ENCODE data around the gene CC2D1A.

Gene CC2D1A

DNA sequence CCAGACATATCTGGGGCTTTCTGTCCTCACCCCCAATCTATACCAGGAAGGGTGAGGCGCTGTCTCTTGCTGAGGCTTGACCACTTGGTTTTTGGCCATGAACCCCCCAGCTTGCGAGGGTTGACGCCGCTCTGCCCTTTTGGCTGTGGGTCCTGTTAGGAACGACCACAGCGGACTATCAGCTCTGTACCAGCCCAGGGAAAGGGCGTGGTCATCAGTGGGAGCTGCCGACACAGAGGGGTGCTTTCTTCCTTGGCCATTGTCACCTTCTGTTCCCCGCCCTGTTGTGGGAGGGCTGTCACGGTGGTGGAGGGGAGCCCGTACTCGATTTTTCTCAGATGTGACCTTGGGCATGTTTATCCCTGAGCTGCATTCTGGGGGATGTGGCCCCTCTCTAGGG, 52.0 kb downstream of the CC2D1A start:
- TF ChIP-seq, protein P1, sequence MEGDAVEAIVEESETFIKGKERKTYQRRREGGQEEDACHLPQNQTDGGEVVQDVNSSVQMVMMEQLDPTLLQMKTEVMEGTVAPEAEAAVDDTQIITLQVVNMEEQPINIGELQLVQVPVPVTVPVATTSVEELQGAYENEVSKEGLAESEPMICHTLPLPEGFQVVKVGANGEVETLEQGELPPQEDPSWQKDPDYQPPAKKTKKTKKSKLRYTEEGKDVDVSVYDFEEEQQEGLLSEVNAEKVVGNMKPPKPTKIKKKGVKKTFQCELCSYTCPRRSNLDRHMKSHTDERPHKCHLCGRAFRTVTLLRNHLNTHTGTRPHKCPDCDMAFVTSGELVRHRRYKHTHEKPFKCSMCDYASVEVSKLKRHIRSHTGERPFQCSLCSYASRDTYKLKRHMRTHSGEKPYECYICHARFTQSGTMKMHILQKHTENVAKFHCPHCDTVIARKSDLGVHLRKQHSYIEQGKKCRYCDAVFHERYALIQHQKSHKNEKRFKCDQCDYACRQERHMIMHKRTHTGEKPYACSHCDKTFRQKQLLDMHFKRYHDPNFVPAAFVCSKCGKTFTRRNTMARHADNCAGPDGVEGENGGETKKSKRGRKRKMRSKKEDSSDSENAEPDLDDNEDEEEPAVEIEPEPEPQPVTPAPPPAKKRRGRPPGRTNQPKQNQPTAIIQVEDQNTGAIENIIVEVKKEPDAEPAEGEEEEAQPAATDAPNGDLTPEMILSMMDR (IDR thresholded peaks at IDR 0.05): no peak
- Histone ChIP-seq H3K9me3 (no peaks in the 10 kb centered on the region), H3K4me1 (peaks cover 0 to 12% (median 9%) of the 10 kb centered on the region in 4 donors), H3K27me3 (no peaks in the 10 kb centered on the region), H3K4me3 (no peak overlapping the region), H3K27ac (no peak overlapping the region), H3K36me3 (peaks cover 37 to 91% (median 68%) of the 10 kb centered on the region in 3 donors)
- no peak for DNase-seq
- intact Hi-C loops (cut with DNase I; ENCODE audit: low total_unique reads): no loop called here

DNA sequence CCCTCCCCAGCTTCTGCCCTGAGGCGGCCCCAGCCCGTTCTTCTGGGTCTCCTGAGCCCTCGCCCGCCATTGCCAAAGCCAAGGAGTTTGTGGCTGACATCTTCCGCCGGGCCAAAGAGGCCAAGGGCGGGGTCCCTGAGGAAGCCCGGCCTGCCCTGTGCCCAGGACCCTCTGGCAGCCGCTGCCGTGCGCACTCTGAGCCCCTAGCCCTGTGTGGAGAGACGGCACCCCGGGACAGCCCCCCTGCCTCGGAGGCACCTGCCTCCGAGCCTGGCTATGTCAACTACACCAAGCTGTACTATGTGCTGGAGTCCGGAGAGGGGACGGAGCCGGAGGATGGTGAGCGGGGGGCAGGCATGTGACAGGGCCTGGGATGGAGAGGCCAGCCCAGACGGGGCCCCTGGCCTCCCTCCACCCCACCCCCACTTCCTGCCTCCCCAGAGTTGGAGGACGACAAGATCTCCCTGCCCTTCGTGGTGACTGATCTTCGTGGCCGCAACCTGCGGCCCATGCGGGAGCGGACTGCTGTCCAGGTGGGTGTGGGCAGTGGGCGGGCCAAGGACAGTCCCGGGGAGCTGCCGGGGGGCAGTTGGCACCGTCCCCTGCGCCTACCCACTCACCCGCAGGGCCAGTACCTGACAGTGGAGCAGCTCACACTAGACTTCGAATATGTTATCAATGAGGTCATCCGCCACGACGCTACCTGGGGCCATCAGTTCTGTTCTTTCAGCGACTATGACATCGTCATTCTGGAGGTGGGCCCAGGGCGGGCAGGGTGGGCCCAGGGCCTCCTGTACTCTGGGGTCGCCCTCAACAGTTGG, 53.4 kb downstream of the CC2D1A start:
- TF ChIP-seq, protein P1 (IDR thresholded peaks at IDR 0.05): no peak
- Histone ChIP-seq H3K4me1 (no peaks in the 10 kb centered on the region), H3K36me3 (peaks cover 37 to 100% (median 68%) of the 10 kb centered on the region in 3 donors)

DNA sequence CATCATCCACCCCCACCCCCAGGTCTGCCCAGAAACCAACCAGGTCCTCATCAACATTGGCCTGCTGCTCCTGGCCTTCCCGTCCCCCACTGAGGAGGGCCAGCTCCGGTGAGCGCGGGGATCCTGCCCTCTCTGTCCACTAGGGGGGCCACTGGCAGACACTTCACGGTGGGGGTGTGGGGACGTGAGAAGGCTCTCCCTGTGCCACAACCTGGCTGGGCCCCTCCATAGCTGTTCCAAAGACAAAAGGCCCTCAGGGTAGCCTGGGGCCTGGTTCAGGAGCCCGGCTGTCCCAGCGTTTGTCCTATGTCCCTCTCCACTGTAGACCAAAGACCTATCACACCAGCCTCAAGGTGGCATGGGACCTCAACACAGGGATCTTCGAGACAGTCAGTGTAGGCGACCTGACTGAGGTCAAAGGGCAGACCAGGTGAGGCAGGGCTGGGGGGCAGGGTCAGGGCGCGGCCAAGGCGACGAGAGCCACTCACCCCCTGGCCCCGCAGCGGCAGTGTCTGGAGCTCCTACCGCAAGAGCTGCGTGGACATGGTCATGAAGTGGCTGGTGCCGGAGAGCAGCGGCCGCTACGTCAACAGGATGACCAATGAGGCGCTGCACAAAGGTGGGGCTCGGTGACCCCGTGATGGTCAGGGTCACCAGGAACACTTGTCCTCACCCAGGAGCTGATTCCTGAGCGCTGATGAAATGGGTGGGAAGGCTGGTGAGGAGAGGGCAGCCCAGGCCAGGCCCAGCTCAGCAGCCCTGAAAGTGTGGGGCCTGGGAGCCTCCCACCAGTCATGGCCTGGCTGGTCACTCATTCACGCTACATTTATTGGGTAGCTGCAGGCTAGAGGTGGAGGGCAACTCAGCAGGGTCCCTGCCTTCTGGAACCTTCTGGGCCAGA, 54.2 kb downstream of the CC2D1A start:
- Histone ChIP-seq H3K27me3 (no peaks in the 10 kb centered on the region), H3K4me1 (no peaks in the 10 kb centered on the region), H3K4me3 (no peak overlapping the region), H3K27ac (no peak overlapping the region), H3K36me3 (peaks cover 32 to 100% (median 69%) of the 10 kb centered on the region in 3 donors), H3K9me3 (no peaks in the 10 kb centered on the region)
- intact Hi-C loops (cut with DNase I; ENCODE audit: low total_unique reads): no loop called here
- TF ChIP-seq, protein P1 (IDR thresholded peaks at IDR 0.05): no peak
- DNase-seq: no peak

More for the DNA sequence above, 53.4 kb downstream of the CC2D1A start:
- intact Hi-C loops (cut with DNase I; ENCODE audit: low total_unique reads): no loop called here
- no peak overlapping the region for H3K4me3 ChIP-seq
- H3K9me3 ChIP-seq: no peaks in the 10 kb centered on the region
- no peak for DNase-seq
- H3K27ac ChIP-seq: no peak overlapping the region
- H3K27me3 ChIP-seq: no peaks in the 10 kb centered on the region

DNA sequence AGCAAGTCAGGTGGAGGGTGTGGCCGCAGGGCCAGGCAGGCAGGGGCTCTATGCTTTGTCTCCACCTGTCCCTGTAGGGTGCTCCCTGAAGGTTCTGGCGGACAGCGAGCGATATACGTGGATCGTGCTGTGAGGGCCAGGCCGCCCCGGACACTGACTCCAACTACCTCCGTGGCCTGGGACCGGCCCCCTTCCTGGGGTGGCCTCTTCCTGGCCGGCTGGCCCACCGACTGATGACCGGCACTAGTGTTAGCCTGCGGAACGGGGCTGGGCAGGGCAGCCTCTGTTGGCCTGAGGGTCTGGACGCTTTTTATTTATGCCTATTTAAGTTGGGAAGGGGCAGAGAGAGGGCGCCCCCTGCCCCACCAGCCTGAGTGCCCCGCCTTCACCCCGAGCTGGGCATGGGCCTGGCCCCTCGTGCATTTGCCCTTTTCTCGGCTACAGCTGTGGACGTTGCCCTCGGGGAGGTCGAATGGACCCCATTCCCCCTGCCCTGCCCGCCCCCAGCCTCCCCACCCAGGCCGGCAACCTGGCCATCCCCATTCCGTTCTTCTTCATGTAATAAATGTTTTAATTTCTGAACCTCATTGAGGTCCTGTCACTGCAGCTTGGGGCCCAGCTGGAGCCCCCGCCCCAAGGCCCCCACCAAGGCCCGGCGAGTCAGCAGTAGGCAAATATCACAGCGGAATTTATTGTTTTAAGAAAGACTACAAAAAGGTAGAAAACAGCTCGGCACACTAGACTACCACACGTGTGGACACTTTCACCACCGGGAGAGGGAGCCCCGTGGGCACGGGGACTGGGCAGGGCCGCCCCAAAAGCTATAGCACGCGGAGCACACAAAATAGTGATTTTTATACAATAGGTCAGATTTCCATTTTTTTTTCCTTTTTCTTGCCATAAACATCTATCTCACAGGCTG, 55.1 kb downstream of the CC2D1A start:
- DNase-seq: no peak
- intact Hi-C loops (cut with DNase I; ENCODE audit: low total_unique reads): no loop called here
- Histone ChIP-seq H3K9me3 (no peaks in the 10 kb centered on the region), H3K27me3 (no peaks in the 10 kb centered on the region), H3K4me3 (no peak overlapping the region), H3K27ac (no peak overlapping the region), H3K36me3 (peaks cover 34 to 100% (median 71%) of the 10 kb centered on the region in 3 donors), H3K4me1 (no peaks in the 10 kb centered on the region)
- TF ChIP-seq, protein P1 (IDR thresholded peaks at IDR 0.05): no peak
